Activated CD4-positive, alpha-beta T cell treated with anti-CD3 and anti-CD28 coated beads, Interleukin-2, amount 10 ng/mL, durations not matched to agents 7 days and 5 days (primary cell): ENCODE data around the gene CGGBP1. TPM values are rescaled to one million over a fixed set of nuclear protein-coding genes. Genes with fewer than 3 reads are reported as not detected.
"Not testable (repeated sequence)": the region's sequence is repeated elsewhere in the genome, so short reads cannot be mapped to it uniquely, and the experiment has no call there.

Experiments used
- CTCF ChIA-PET: fragments of 350-600 bp; sonication (Branson Sonifier 250); formaldehyde crosslinking; loops from one replicate; lab custom pipeline; 2021; ENCODE audit warnings: antibody characterized with exemption; lab: Charles Lee
- POLR2A ChIA-PET: fragments of 350-600 bp; sonication (Branson Sonifier 250); formaldehyde crosslinking; loops from one replicate; lab custom pipeline; 2021; ENCODE audit warnings: antibody characterized with exemption; lab: Charles Lee
- DNase-seq: peaks from one replicate; pipeline ENCODE4 v3.0.0-alpha.2; 2020
- H3K27ac Mint-ChIP-seq: one replicate; pipeline ENCODE4 v1.8.0; 2021; ENCODE audit warnings: mild to moderate bottlenecking, moderate library complexity, mixed read lengths
- H3K27me3 Mint-ChIP-seq: one replicate; pipeline ENCODE4 v1.8.0; 2021; ENCODE audit warnings: mixed read lengths
- H3K36me3 Mint-ChIP-seq: one replicate; pipeline ENCODE4 v1.8.0; 2021; ENCODE audit warnings: low read depth, mixed read lengths
- H3K4me1 Mint-ChIP-seq: one replicate; pipeline ENCODE4 v1.8.0; 2021; ENCODE audit warnings: mixed read lengths
- H3K4me3 Mint-ChIP-seq: one replicate; pipeline ENCODE4 v1.8.0; 2021; ENCODE audit warnings: mild to moderate bottlenecking, moderate library complexity, mixed read lengths
- H3K9me3 Mint-ChIP-seq: one replicate; pipeline ENCODE4 v1.8.0; 2021; ENCODE audit warnings: mixed read lengths
- total RNA-seq, 2 experiments: library from RNA; stranded (reverse); gene quantifications; one replicate each; pipeline ENCODE4 v1.2.3, GENCODE V29; 2021

The CGGBP1 gene
- total RNA-seq, 2 experiments from 2014 or later: 108 to 128 TPM

GRCh38 chr3:88032245-88032644 is 26.6 kb downstream of the CGGBP1 start:
- peaks cover 6% of the 10 kb centered on the region for H3K36me3 Mint-ChIP-seq
- H3K27me3 Mint-ChIP-seq: no peaks in the 10 kb centered on the region
- H3K9me3 Mint-ChIP-seq: peaks cover 3% of the 10 kb centered on the region
- H3K4me3 Mint-ChIP-seq: peak overlapping the region; percentile 73
- DNase-seq: no peak
- peak overlapping the region; percentile 91 for H3K27ac Mint-ChIP-seq
- CTCF ChIA-PET: interaction anchor here (0.6 to 1.6 kb wide), 4 partner anchors 10 to 116 kb away, joined by 3 to 4 read pairs (median 3); partner anchors contain the start of gene CGGBP1
- H3K4me1 Mint-ChIP-seq: peaks cover 40% of the 10 kb centered on the region
- POLR2A ChIA-PET: interaction anchor here (0.7 kb wide), 1 partner anchor 26 kb away, joined by 4 read pairs; the partner anchor contains the start of gene CGGBP1

GRCh38 chr3:88031642-88032077 is 27.1 kb downstream of the CGGBP1 start:
- CTCF ChIA-PET: interaction anchor here (1.3 to 1.6 kb wide), 3 partner anchors 9 to 117 kb away, joined by 3 to 4 read pairs (median 3); no protein-coding TSS in a partner anchor
- H3K4me1 Mint-ChIP-seq: peaks cover 40% of the 10 kb centered on the region

GRCh38 chr3:88030210-88030609 is 28.6 kb downstream of the CGGBP1 start:
- peak overlapping the region; percentile 60 for H3K4me3 Mint-ChIP-seq
- H3K27me3 Mint-ChIP-seq: no peaks in the 10 kb centered on the region
- H3K9me3 Mint-ChIP-seq: peaks cover 3% of the 10 kb centered on the region
- POLR2A ChIA-PET: no interaction called here
- no peak for DNase-seq
- peaks cover 40% of the 10 kb centered on the region for H3K4me1 Mint-ChIP-seq
- CTCF ChIA-PET: interaction anchor here (1.1 kb wide), 1 partner anchor 10 kb away, joined by 3 read pairs; no protein-coding TSS in a partner anchor
- H3K36me3 Mint-ChIP-seq: peaks cover 6% of the 10 kb centered on the region
- H3K27ac Mint-ChIP-seq: peak overlapping the region; percentile 83

More at GRCh38 chr3:88031642-88032077, 27.1 kb downstream of the CGGBP1 start:
- no peaks in the 10 kb centered on the region for H3K27me3 Mint-ChIP-seq
- peaks cover 6% of the 10 kb centered on the region for H3K36me3 Mint-ChIP-seq
- POLR2A ChIA-PET: interaction anchor here (0.7 kb wide), 1 partner anchor 27 kb away, joined by 4 read pairs; the partner anchor contains the start of gene CGGBP1
- DNase-seq: peak; percentile 31
- peaks cover 3% of the 10 kb centered on the region for H3K9me3 Mint-ChIP-seq
- H3K27ac Mint-ChIP-seq: peak overlapping the region; percentile 91
- H3K4me3 Mint-ChIP-seq: peak overlapping the region; percentile 73

GRCh38 chr3:88028876-88029275 is 29.9 kb downstream of the CGGBP1 start:
- Mint-ChIP-seq H3K4me1 (peaks cover 33% of the 10 kb centered on the region), H3K27ac (no peak overlapping the region), H3K36me3 (peaks cover 6% of the 10 kb centered on the region), H3K9me3 (peaks cover 3% of the 10 kb centered on the region), H3K4me3 (no peak overlapping the region), H3K27me3 (no peaks in the 10 kb centered on the region)
- DNase-seq: no peak
- ChIA-PET CTCF (interaction anchor here (0.7 to 1.9 kb wide), 6 partner anchors 8 to 120 kb away, joined by 3 to 4 read pairs (median 3); no protein-coding TSS in a partner anchor), POLR2A (no interaction called here)

- Mint-ChIP-seq H3K4me3 (no peak overlapping the region), H3K27me3 (peaks cover 5% of the 10 kb centered on the region), H3K27ac (no peak overlapping the region), H3K4me1 (peaks cover 12% of the 10 kb centered on the region), H3K36me3 (peaks cover 8% of the 10 kb centered on the region), H3K9me3 (peaks cover 10% of the 10 kb centered on the region)
- ChIA-PET CTCF (no interaction called here), POLR2A (interaction anchor here (0.6 kb wide), 1 partner anchor 136 kb away, joined by 3 read pairs; no protein-coding TSS in a partner anchor)
- DNase-seq: no peak
These were observed 33.7 kb downstream of the CGGBP1 start for GRCh38 chr3:88025001-88025552.

- ChIA-PET POLR2A (no interaction called here), CTCF (interaction anchor here (0.6 to 1.7 kb wide), 4 partner anchors 10 to 252 kb away, joined by 3 to 4 read pairs (median 3); no protein-coding TSS in a partner anchor)
- peak; percentile 56 for DNase-seq
- Mint-ChIP-seq H3K27ac (peak overlapping the region; percentile 32), H3K4me3 (no peak overlapping the region), H3K27me3 (peaks cover 8% of the 10 kb centered on the region), H3K36me3 (peaks cover 4% of the 10 kb centered on the region), H3K4me1 (peaks cover 17% of the 10 kb centered on the region), H3K9me3 (peaks cover 13% of the 10 kb centered on the region)
These were observed 39.8 kb downstream of the CGGBP1 start for GRCh38 chr3:88019024-88019423.

- H3K36me3 Mint-ChIP-seq, H3K27me3 Mint-ChIP-seq, H3K9me3 Mint-ChIP-seq, H3K4me3 Mint-ChIP-seq, H3K27ac Mint-ChIP-seq, POLR2A ChIA-PET, DNase-seq, CTCF ChIA-PET: not testable (repeated sequence)
- peaks cover 14% of the 10 kb centered on the region for H3K4me1 Mint-ChIP-seq
These were observed 43.1 kb downstream of the CGGBP1 start for GRCh38 chr3:88015656-88016055.

GRCh38 chr3:88013592-88013991 is 45.2 kb downstream of the CGGBP1 start:
- Mint-ChIP-seq H3K36me3 (peaks cover 1% of the 10 kb centered on the region), H3K27me3 (peaks cover 7% of the 10 kb centered on the region), H3K27ac (no peak overlapping the region), H3K9me3 (peaks cover 6% of the 10 kb centered on the region), H3K4me3 (no peak overlapping the region), H3K4me1 (peaks cover 7% of the 10 kb centered on the region)
- no peak for DNase-seq
- ChIA-PET CTCF (interaction anchor here (0.6 kb wide), 1 partner anchor 12 kb away, joined by 3 read pairs; no protein-coding TSS in a partner anchor), POLR2A (no interaction called here)

- Mint-ChIP-seq H3K4me1 (peaks cover 2% of the 10 kb centered on the region), H3K9me3 (no peaks in the 10 kb centered on the region), H3K36me3 (no peaks in the 10 kb centered on the region), H3K27me3 (peaks cover 6% of the 10 kb centered on the region), H3K27ac (no peak overlapping the region), H3K4me3 (no peak overlapping the region)
- CTCF ChIA-PET: no interaction called here
- POLR2A ChIA-PET: no interaction called here
- DNase-seq: no peak
These were observed 48.0 kb downstream of the CGGBP1 start for GRCh38 chr3:88010810-88011209.

GRCh38 chr3:88009066-88009465 is 49.7 kb downstream of the CGGBP1 start:
- Mint-ChIP-seq H3K4me1 (peaks cover 11% of the 10 kb centered on the region), H3K27me3 (peaks cover 5% of the 10 kb centered on the region), H3K27ac (no peak overlapping the region), H3K9me3 (no peaks in the 10 kb centered on the region), H3K36me3 (no peaks in the 10 kb centered on the region), H3K4me3 (no peak overlapping the region)
- CTCF ChIA-PET: interaction anchor here (0.6 kb wide), 1 partner anchor 46 kb away, joined by 5 read pairs; no protein-coding TSS in a partner anchor
- no peak for DNase-seq
- POLR2A ChIA-PET: no interaction called here

GRCh38 chr3:88005066-88005465 is 53.7 kb downstream of the CGGBP1 start:
- no peaks in the 10 kb centered on the region for H3K9me3 Mint-ChIP-seq
- CTCF ChIA-PET: interaction anchor here (1.2 kb wide), 1 partner anchor 24 kb away, joined by 3 read pairs; no protein-coding TSS in a partner anchor
- no peak overlapping the region for H3K4me3 Mint-ChIP-seq
- H3K27ac Mint-ChIP-seq: no peak overlapping the region
- DNase-seq: no peak
- POLR2A ChIA-PET: no interaction called here
- H3K27me3 Mint-ChIP-seq: peaks cover 11% of the 10 kb centered on the region
- H3K36me3 Mint-ChIP-seq: no peaks in the 10 kb centered on the region
- H3K4me1 Mint-ChIP-seq: peaks cover 22% of the 10 kb centered on the region

GRCh38 chr3:88003115-88003755 is 55.6 kb downstream of the CGGBP1 start:
- ChIA-PET POLR2A (no interaction called here), CTCF (no interaction called here)
- no peaks in the 10 kb centered on the region for H3K9me3 Mint-ChIP-seq
- H3K27ac Mint-ChIP-seq: no peak overlapping the region
- peaks cover 11% of the 10 kb centered on the region for H3K27me3 Mint-ChIP-seq
- no peak overlapping the region for H3K4me3 Mint-ChIP-seq
- DNase-seq: peak; percentile 36
- H3K36me3 Mint-ChIP-seq: no peaks in the 10 kb centered on the region
- peaks cover 25% of the 10 kb centered on the region for H3K4me1 Mint-ChIP-seq

GRCh38 chr3:88002448-88002847 is 56.4 kb downstream of the CGGBP1 start:
- POLR2A ChIA-PET: no interaction called here
- CTCF ChIA-PET: no interaction called here
- Mint-ChIP-seq H3K27ac (no peak overlapping the region), H3K4me1 (peaks cover 28% of the 10 kb centered on the region), H3K36me3 (no peaks in the 10 kb centered on the region), H3K9me3 (no peaks in the 10 kb centered on the region), H3K4me3 (no peak overlapping the region), H3K27me3 (peaks cover 11% of the 10 kb centered on the region)
- no peak for DNase-seq
